Activated CD8-positive, alpha-beta memory T cell treated with anti-CD3 and anti-CD28 coated beads for 24 hours (primary cell): Measurements from ENCODE around the gene ZSCAN23.
"Not testable (repeated sequence)": the region's sequence is repeated elsewhere in the genome, so short reads cannot be mapped to it uniquely, and the experiment has no call there.

Experiments used
- DNase-seq: peaks from one replicate; pipeline ENCODE4 v3.0.0-alpha.2; 2020

ZSCAN23 gene

GRCh38 chr6:28443112-28443773, at the start of gene ZSCAN23:
ZSCAN23 (minus strand) TSS chr6:28443491; CDS start chr6:28436266, 7,225 bp downstream.
- DNase-seq, result peak; percentile 89

GRCh38 chr6:28491984-28492317, 48.7 kb upstream of the ZSCAN23 start:
- no peak for DNase-seq

GRCh38 chr6:28490205-28490890, 47.1 kb upstream of the ZSCAN23 start:
- DNase-seq, result no peak

- peak; percentile 69 for DNase-seq
Measured at GRCh38 chr6:28489366-28490204, 46.3 kb upstream of the ZSCAN23 start.

GRCh38 chr6:28488916-28489365, 45.6 kb upstream of the ZSCAN23 start:
- peak; percentile 67 for DNase-seq

- no peak for DNase-seq
Measured at GRCh38 chr6:28486988-28487742, 43.9 kb upstream of the ZSCAN23 start.

GRCh38 chr6:28486533-28486932, 43.2 kb upstream of the ZSCAN23 start:
- DNase-seq, result no peak

GRCh38 chr6:28485482-28485881, 42.2 kb upstream of the ZSCAN23 start:
- no peak for DNase-seq

GRCh38 chr6:28480253-28480932, 37.1 kb upstream of the ZSCAN23 start:
- DNase-seq, result no peak

GRCh38 chr6:28478518-28478917, 35.2 kb upstream of the ZSCAN23 start:
- no peak for DNase-seq

- no peak for DNase-seq
Measured at GRCh38 chr6:28474441-28475219, 31.3 kb upstream of the ZSCAN23 start.

GRCh38 chr6:28469153-28469745, 26.0 kb upstream of the ZSCAN23 start:
- not testable (repeated sequence) for DNase-seq

GRCh38 chr6:28468056-28468455, 24.8 kb upstream of the ZSCAN23 start:
- no peak for DNase-seq

GRCh38 chr6:28462401-28462800, 19.1 kb upstream of the ZSCAN23 start:
- DNase-seq, result no peak

GRCh38 chr6:28458568-28458967, 15.3 kb upstream of the ZSCAN23 start:
- no peak for DNase-seq

- DNase-seq, result no peak
Measured at GRCh38 chr6:28449056-28449455, 5.8 kb upstream of the ZSCAN23 start.

GRCh38 chr6:28447512-28447906, 4.2 kb upstream of the ZSCAN23 start:
- not testable (repeated sequence) for DNase-seq

- peak; percentile 63 for DNase-seq
Measured at GRCh38 chr6:28446818-28447511, 3.7 kb upstream of the ZSCAN23 start.

GRCh38 chr6:28444759-28445158, 1.5 kb upstream of the ZSCAN23 start:
- DNase-seq, result not testable (repeated sequence)

GRCh38 chr6:28442586-28442985, 705 bp downstream of the ZSCAN23 start:
- DNase-seq, result no peak
